H1 (cell line): ENCODE results near the gene AP3D1. TPM values are rescaled to one million over a fixed set of nuclear protein-coding genes. Genes with fewer than 3 reads are reported as not detected.

Experiments used
- CTCF ChIA-PET: fragments of 300-600 bp; sonication (Branson Sonifier 250); formaldehyde crosslinking; loops from one replicate; lab custom pipeline; 2021; ENCODE audit not compliant: partially characterized antibody; lab: Charles Lee
- POLR2A ChIA-PET: fragments of 300-600 bp; sonication (Branson Sonifier 250); formaldehyde crosslinking; loops from one replicate; lab custom pipeline; 2021; ENCODE audit warnings: inconsistent platforms; ENCODE audit not compliant: partially characterized antibody; lab: Charles Lee
- DNase-seq, 2 experiments: peaks; one replicate each; pipeline versions ENCODE4 v3.0.0 to v3.0.0-alpha.2; 2010 to 2022; ENCODE audit warnings: low spot score in 2 of 2, low read depth in 1 of 2, mixed read lengths in 1 of 2
- FAIRE-seq: peaks from 2 replicates; lab custom pipeline; 2011; peaks lifted over from hg19 to GRCh38; lab: Jason Lieb, UNC
- H2AFZ ChIP-seq: 2 replicates; pipeline ENCODE4 v1.8.1; 2012; ENCODE audit warnings: low read length, inconsistent platforms
- H2AK5ac ChIP-seq: 2 replicates; pipeline ENCODE4 v1.6.1; 2013; ENCODE audit warnings: low read depth, low read length
- H2BK120ac ChIP-seq: replicated peaks from 2 replicates; pipeline ENCODE3; 2013; ENCODE audit warnings: low read depth, low read length, inconsistent platforms
- H2BK12ac ChIP-seq: 2 replicates; pipeline ENCODE4 v1.6.1; 2013; ENCODE audit warnings: low read depth, low read length
- H2BK15ac ChIP-seq: 2 replicates; pipeline ENCODE4 v1.6.1; 2013; ENCODE audit warnings: low read length
- H2BK20ac ChIP-seq: 2 replicates; pipeline ENCODE4 v1.6.1; 2013; ENCODE audit warnings: low read length
- H2BK5ac ChIP-seq: 2 replicates; pipeline ENCODE4 v1.6.1; 2013; ENCODE audit warnings: low read depth, low read length
- H3K14ac ChIP-seq: 2 replicates; pipeline ENCODE4 v1.6.1; 2013; ENCODE audit warnings: inconsistent platforms; ENCODE audit not compliant: insufficient read length
- H3K18ac ChIP-seq: 2 replicates; pipeline ENCODE4 v1.6.1; 2013; ENCODE audit warnings: low read length; ENCODE audit errors: extremely low read depth
- H3K23ac ChIP-seq: 2 replicates; pipeline ENCODE4 v1.6.1; 2013; ENCODE audit warnings: inconsistent platforms; ENCODE audit not compliant: insufficient read length
- H3K23me2 ChIP-seq: 2 replicates; pipeline ENCODE4 v1.6.1; 2013; ENCODE audit warnings: low read depth, low read length
- H3K27ac ChIP-seq: 2 replicates; pipeline ENCODE4 v1.6.1; 2011; ENCODE audit warnings: low read depth, low read length, inconsistent platforms
- H3K27me3 ChIP-seq, 4 experiments: replicated peaks in 1 of 4; 1 replicate in 1 of 4; 2 replicates in 3 of 4; pipeline versions ENCODE4 v1.6.1 to v1.8.1; 2011 to 2013; ENCODE audit warnings: low read length in 3 of 4, mild to moderate bottlenecking in 3 of 4, inconsistent platforms in 2 of 4, mixed read lengths in 2 of 4, moderate library complexity in 1 of 4; ENCODE audit not compliant: control insufficient read depth in 3 of 4, insufficient read depth in 3 of 4; ENCODE audit errors: extremely low read depth in 1 of 4
- H3K36me3 ChIP-seq, 4 experiments: 2 replicates each; pipeline versions ENCODE4 v1.6.1 to v1.8.1; 2011 to 2013; ENCODE audit warnings: mild to moderate bottlenecking in 4 of 4, low read length in 3 of 4, moderate library complexity in 2 of 4, control low read depth in 1 of 4, inconsistent platforms in 1 of 4; ENCODE audit not compliant: insufficient read depth in 4 of 4, control insufficient read depth in 2 of 4
- H3K4ac ChIP-seq: replicated peaks from 2 replicates; pipeline ENCODE3; 2013; ENCODE audit warnings: low read length, low read depth, mixed read lengths, inconsistent platforms; ENCODE audit not compliant: insufficient read length
- H3K4me1 ChIP-seq, 4 experiments: replicated peaks in 1 of 4; 1 replicate in 1 of 4; 2 replicates in 3 of 4; pipeline versions ENCODE4 v1.6.1 to v1.8.1; 2011 to 2013; ENCODE audit warnings: low read length in 3 of 4, inconsistent platforms in 2 of 4, mixed read lengths in 1 of 4; ENCODE audit not compliant: insufficient read depth in 4 of 4, control insufficient read depth in 3 of 4
- H3K4me2 ChIP-seq, 2 experiments: 2 replicates each; pipeline versions ENCODE4 v1.6.1 to v1.8.1; 2011 to 2013; ENCODE audit warnings: low read depth in 2 of 2, low read length in 2 of 2, control low read depth in 1 of 2, inconsistent platforms in 1 of 2, mild to moderate bottlenecking in 1 of 2; ENCODE audit not compliant: insufficient read depth in 1 of 2
- H3K4me3 ChIP-seq, 4 experiments: fragments of 200-600, 300-600 bp in 1 of 4; sonication (generic), shearing (Covaris generic), sonication (Bioruptor Twin) in 1 of 4; 2 replicates each; pipeline versions ENCODE4 v1.5.1 to v1.8.1; 2011 to 2016; ENCODE audit warnings: low read length in 4 of 4, low read depth in 3 of 4, control low read depth in 2 of 4, inconsistent platforms in 2 of 4, mild to moderate bottlenecking in 2 of 4, mixed read lengths in 1 of 4, moderate library complexity in 1 of 4; ENCODE audit not compliant: insufficient read depth in 2 of 4; ENCODE audit errors: extremely low read depth in 1 of 4
- H3K56ac ChIP-seq: replicated peaks from 2 replicates; pipeline ENCODE3; 2013; ENCODE audit warnings: low read depth, mild to moderate bottlenecking, mixed read lengths, low read length, inconsistent platforms; ENCODE audit not compliant: insufficient read length
- H3K79me1 ChIP-seq: 2 replicates; pipeline ENCODE4 v1.6.1; 2013; ENCODE audit warnings: low read depth, low read length, control low read depth
- H3K79me2 ChIP-seq, 2 experiments: 2 replicates each; pipeline versions ENCODE4 v1.6.1 to v1.8.1; 2012 to 2013; ENCODE audit warnings: low read length in 2 of 2, mild to moderate bottlenecking in 2 of 2, inconsistent platforms in 1 of 2; ENCODE audit not compliant: insufficient read depth in 2 of 2, control insufficient read depth in 1 of 2
- H3K9ac ChIP-seq, 4 experiments: replicated peaks in 1 of 4; 1 replicate in 1 of 4; 2 replicates in 3 of 4; pipeline versions ENCODE4 v1.6.1 to v1.8.1; 2011 to 2013; ENCODE audit warnings: low read depth in 3 of 4, low read length in 3 of 4, control low read depth in 2 of 4, mild to moderate bottlenecking in 2 of 4, moderate library complexity in 2 of 4, inconsistent platforms in 1 of 4; ENCODE audit errors: extremely low read depth in 1 of 4
- H3K9me3 ChIP-seq, 2 experiments: 2 replicates each; pipeline versions ENCODE4 v1.6.1 to v1.8.1; 2012 to 2013; ENCODE audit warnings: mild to moderate bottlenecking in 2 of 2, moderate library complexity in 2 of 2, control low read depth in 1 of 2, inconsistent platforms in 1 of 2, low read depth in 1 of 2, low read length in 1 of 2, mixed read lengths in 1 of 2; ENCODE audit not compliant: insufficient read depth in 2 of 2
- H4K20me1 ChIP-seq, 2 experiments: replicated peaks in 1 of 2; 2 replicates each; pipeline versions ENCODE3 to v1.8.1; 2011 to 2013; ENCODE audit warnings: inconsistent platforms in 2 of 2, low read length in 2 of 2, mild to moderate bottlenecking in 1 of 2; ENCODE audit not compliant: insufficient read depth in 2 of 2, control insufficient read depth in 1 of 2
- H4K5ac ChIP-seq: 2 replicates; pipeline ENCODE4 v1.6.1; 2013; ENCODE audit warnings: low read length, low read depth, mixed read lengths, inconsistent platforms; ENCODE audit not compliant: insufficient read length
- H4K8ac ChIP-seq: 2 replicates; pipeline ENCODE4 v1.8.0; 2013; ENCODE audit warnings: mild to moderate bottlenecking, moderate library complexity, low read length, inconsistent platforms; ENCODE audit not compliant: insufficient read depth; ENCODE audit errors: extremely low read depth
- H4K91ac ChIP-seq: replicated peaks from 2 replicates; pipeline ENCODE3; 2013; ENCODE audit warnings: low read length, mixed read lengths, inconsistent platforms; ENCODE audit not compliant: insufficient read length
- BCL11A ChIP-seq, 2 experiments: IDR thresholded peaks; one replicate each; pipeline ENCODE4 v1.6.1; 2011; ENCODE audit warnings: low read depth in 2 of 2, low read length in 2 of 2, mild to moderate bottlenecking in 2 of 2
- BRCA1 ChIP-seq: IDR thresholded peaks from 2 replicates; pipeline ENCODE4 v1.6.1; 2012; ENCODE audit warnings: low read depth, low read length, improper control_type of control experiment
- CHD2 ChIP-seq: IDR thresholded peaks from 2 replicates; pipeline ENCODE4 v1.6.1; 2012; ENCODE audit warnings: low read length, improper control_type of control experiment
- HDAC6 ChIP-seq: IDR thresholded peaks from one replicate; pipeline ENCODE4 v1.7.1; 2012; ENCODE audit warnings: low read depth, mild to moderate bottlenecking, inconsistent platforms, low read length, moderate library complexity
- KDM4A ChIP-seq: IDR thresholded peaks from one replicate; pipeline ENCODE4 v1.7.1; 2012; ENCODE audit warnings: low read depth, mild to moderate bottlenecking, moderate library complexity, low read length, inconsistent platforms; ENCODE audit not compliant: severe bottlenecking
- SIN3A ChIP-seq, 2 experiments: IDR thresholded peaks in 1 of 2; conservative IDR thresholded peaks in 1 of 2; 2 replicates each; pipeline ENCODE4 v1.6.1; 2011 to 2012; ENCODE audit warnings: low read length in 2 of 2, improper control_type of control experiment in 1 of 2, low read depth in 1 of 2, mild to moderate bottlenecking in 1 of 2
- SP2 ChIP-seq: IDR thresholded peaks from 2 replicates; pipeline ENCODE4 v1.6.1; 2012; ENCODE audit warnings: mild to moderate bottlenecking, low read length, inconsistent platforms
- TBP ChIP-seq: IDR thresholded peaks from 2 replicates; pipeline ENCODE4 v1.6.1; 2011; ENCODE audit warnings: low read depth, low read length, improper control_type of control experiment
- TCF12 ChIP-seq: IDR thresholded peaks from 2 replicates; pipeline ENCODE4 v1.6.1; 2011; ENCODE audit warnings: low read depth, mild to moderate bottlenecking, low read length
- WGBS, 2 experiments: shearing (Covaris generic) in 1 of 2; methylation state at CpG; one replicate each; pipeline versions ENCODE4 v1.1.6 to v1.1.7; 2013 to 2015; ENCODE audit warnings: low lambda C conversion rate in 2 of 2, mixed read lengths in 2 of 2, inconsistent platforms in 1 of 2, low coverage in 1 of 2, missing lambda C conversion rate in 1 of 2; ENCODE audit not compliant: insufficient replicate concordance in 2 of 2, insufficient coverage in 1 of 2, insufficient read length in 1 of 2; ENCODE audit errors: extremely low coverage in 1 of 2, missing lambda C conversion rate in 1 of 2; 5-methylcytosine and 5-hydroxymethylcytosine counted together
- polyA plus RNA-seq, 7 experiments: library from polyadenylated mRNA; depleted of rRNA in 3 of 7; stranded (reverse) in 5 of 7; unstranded in 2 of 7; fragments of >200 nt in 5 of 7; fragments of 200-250 nt in 2 of 7; gene quantifications; 1 replicate in 5 of 7; 2 replicates in 1 of 7; 4 replicates in 1 of 7; pipeline versions ENCODE4 v1.2.1 to v1.2.3, GENCODE V29; 2011 to 2013; ENCODE audit warnings: missing spikeins in 2 of 7, mixed read lengths in 2 of 7
- total RNA-seq: library from RNA; stranded (reverse); fragmentation: NEBNext Ultra II Directional; extraction: Animal tissue kit (Norgen Biotek cat#: 25700); gene quantifications from 2 replicates; pipeline ENCODE4 v1.2.1, GENCODE V29; 2021

AP3D1 gene
- total and polyA plus RNA-seq, 2 of the 8 experiments (the other 6 are each of a cell fraction or from before 2014, with no cell fraction given): 161 to 174 TPM

- peaks cover 9 to 36% (median 19%) of the 10 kb centered on the region in 4 experiments; a peak in 5 of 8 replicates for H3K36me3 ChIP-seq
- POLR2A ChIA-PET: interaction anchor here (0.6 to 1.5 kb wide), 5 partner anchors 9 to 100 kb away, joined by 3 to 5 read pairs (median 3); no protein-coding TSS in a partner anchor
- no peak overlapping the region for H3K56ac ChIP-seq
- H3K4ac ChIP-seq: no peak overlapping the region
- no peak overlapping the region for H2AFZ ChIP-seq
- no peak overlapping the region; the same call in 1 of the 2 replicates for H4K8ac ChIP-seq
- H4K91ac ChIP-seq: no peak overlapping the region
- H2BK120ac ChIP-seq: no peak overlapping the region
- H3K9ac ChIP-seq: no peak overlapping the region
- H4K5ac ChIP-seq: no peak overlapping the region
- WGBS, 2 experiments: 93% methylated on average over 20 of the region's 23 CpGs; no CpG with 5 or more reads in 1 of the 2 experiments
- H3K27me3 ChIP-seq: no peaks in the 10 kb centered on the region
- no peak overlapping the region for H3K4me3 ChIP-seq
- H2BK15ac ChIP-seq: no peak overlapping the region
- no peaks in the 10 kb centered on the region for H3K9me3 ChIP-seq
- TF ChIP-seq BCL11A (IDR thresholded peaks at IDR 0.05; ENCODE audit: low read depth in 2 of 2, low read length in 2 of 2) (no peak), CHD2 (no peak), TBP (no peak), SP2 (no peak), SIN3A (conservative IDR thresholded peaks at IDR 0.05 in 1 of 2, IDR thresholded peaks at IDR 0.05 in 1 of 2; ENCODE audit: low read depth in 1 of 2, low read length in 2 of 2) (no peak), BRCA1 (no peak), HDAC6 (no peak), TCF12 (no peak), KDM4A (no peak)
- TF ChIP-seq, all 59 proteins: peak for 0
- Histone ChIP-seq H3K27ac (no peak overlapping the region), H3K14ac (no peak overlapping the region), H3K23ac (no peak overlapping the region), H2BK12ac (no peak overlapping the region), H3K23me2 (no peaks in the 10 kb centered on the region), H2AK5ac (no peak overlapping the region), H2BK5ac (no peak overlapping the region), H2BK20ac (no peak overlapping the region), H3K18ac (no peak overlapping the region), H3K4me1 (no peaks in the 10 kb centered on the region), H3K79me2 (peaks cover 3 to 46% of the 10 kb centered on the region in 2 experiments; a peak in 2 of 4 replicates), H3K4me2 (no peak overlapping the region), H3K79me1 (peaks cover 11% of the 10 kb centered on the region), H4K20me1 (peaks cover 23 to 27% of the 10 kb centered on the region in 2 experiments)
- FAIRE-seq: no peak
- no peak for DNase-seq
- CTCF ChIA-PET: interaction anchor here (0.6 to 2.1 kb wide), 5 partner anchors 10 to 452 kb away, joined by 3 to 4 read pairs (median 3); no protein-coding TSS in a partner anchor
Observed at GRCh38 chr19:2136796-2137195, 14.6 kb downstream of the AP3D1 start.
